ENCODE data around the gene C2CD4B.

GRCh38 chr15:62186578-62186977 is 21.5 kb upstream of the C2CD4B start:
- TF ChIP-seq, protein P1, sequence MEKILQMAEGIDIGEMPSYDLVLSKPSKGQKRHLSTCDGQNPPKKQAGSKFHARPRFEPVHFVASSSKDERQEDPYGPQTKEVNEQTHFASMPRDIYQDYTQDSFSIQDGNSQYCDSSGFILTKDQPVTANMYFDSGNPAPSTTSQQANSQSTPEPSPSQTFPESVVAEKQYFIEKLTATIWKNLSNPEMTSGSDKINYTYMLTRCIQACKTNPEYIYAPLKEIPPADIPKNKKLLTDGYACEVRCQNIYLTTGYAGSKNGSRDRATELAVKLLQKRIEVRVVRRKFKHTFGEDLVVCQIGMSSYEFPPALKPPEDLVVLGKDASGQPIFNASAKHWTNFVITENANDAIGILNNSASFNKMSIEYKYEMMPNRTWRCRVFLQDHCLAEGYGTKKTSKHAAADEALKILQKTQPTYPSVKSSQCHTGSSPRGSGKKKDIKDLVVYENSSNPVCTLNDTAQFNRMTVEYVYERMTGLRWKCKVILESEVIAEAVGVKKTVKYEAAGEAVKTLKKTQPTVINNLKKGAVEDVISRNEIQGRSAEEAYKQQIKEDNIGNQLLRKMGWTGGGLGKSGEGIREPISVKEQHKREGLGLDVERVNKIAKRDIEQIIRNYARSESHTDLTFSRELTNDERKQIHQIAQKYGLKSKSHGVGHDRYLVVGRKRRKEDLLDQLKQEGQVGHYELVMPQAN (conservative IDR thresholded peaks at IDR 0.05), result no peak
- TF ChIP-seq, protein P2, sequence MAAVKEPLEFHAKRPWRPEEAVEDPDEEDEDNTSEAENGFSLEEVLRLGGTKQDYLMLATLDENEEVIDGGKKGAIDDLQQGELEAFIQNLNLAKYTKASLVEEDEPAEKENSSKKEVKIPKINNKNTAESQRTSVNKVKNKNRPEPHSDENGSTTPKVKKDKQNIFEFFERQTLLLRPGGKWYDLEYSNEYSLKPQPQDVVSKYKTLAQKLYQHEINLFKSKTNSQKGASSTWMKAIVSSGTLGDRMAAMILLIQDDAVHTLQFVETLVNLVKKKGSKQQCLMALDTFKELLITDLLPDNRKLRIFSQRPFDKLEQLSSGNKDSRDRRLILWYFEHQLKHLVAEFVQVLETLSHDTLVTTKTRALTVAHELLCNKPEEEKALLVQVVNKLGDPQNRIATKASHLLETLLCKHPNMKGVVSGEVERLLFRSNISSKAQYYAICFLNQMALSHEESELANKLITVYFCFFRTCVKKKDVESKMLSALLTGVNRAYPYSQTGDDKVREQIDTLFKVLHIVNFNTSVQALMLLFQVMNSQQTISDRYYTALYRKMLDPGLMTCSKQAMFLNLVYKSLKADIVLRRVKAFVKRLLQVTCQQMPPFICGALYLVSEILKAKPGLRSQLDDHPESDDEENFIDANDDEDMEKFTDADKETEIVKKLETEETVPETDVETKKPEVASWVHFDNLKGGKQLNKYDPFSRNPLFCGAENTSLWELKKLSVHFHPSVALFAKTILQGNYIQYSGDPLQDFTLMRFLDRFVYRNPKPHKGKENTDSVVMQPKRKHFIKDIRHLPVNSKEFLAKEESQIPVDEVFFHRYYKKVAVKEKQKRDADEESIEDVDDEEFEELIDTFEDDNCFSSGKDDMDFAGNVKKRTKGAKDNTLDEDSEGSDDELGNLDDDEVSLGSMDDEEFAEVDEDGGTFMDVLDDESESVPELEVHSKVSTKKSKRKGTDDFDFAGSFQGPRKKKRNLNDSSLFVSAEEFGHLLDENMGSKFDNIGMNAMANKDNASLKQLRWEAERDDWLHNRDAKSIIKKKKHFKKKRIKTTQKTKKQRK (IDR thresholded peaks at IDR 0.05; ENCODE audit: low read depth, low read length), result no peak
- no peak for TF ChIP-seq BHLHE40 (IDR thresholded peaks at IDR 0.05; ENCODE audit: borderline replicate concordance in 1 of 2, low read depth in 2 of 2, low read length in 1 of 2)
- no peak for TF ChIP-seq PML (IDR thresholded peaks at IDR 0.05; ENCODE audit: low read length)
- TF ChIP-seq RBBP5 (conservative IDR thresholded peaks at IDR 0.05), result no peak
- TF ChIP-seq RAD51 (IDR thresholded peaks at IDR 0.05), result no peak
- TF ChIP-seq, protein P3, sequence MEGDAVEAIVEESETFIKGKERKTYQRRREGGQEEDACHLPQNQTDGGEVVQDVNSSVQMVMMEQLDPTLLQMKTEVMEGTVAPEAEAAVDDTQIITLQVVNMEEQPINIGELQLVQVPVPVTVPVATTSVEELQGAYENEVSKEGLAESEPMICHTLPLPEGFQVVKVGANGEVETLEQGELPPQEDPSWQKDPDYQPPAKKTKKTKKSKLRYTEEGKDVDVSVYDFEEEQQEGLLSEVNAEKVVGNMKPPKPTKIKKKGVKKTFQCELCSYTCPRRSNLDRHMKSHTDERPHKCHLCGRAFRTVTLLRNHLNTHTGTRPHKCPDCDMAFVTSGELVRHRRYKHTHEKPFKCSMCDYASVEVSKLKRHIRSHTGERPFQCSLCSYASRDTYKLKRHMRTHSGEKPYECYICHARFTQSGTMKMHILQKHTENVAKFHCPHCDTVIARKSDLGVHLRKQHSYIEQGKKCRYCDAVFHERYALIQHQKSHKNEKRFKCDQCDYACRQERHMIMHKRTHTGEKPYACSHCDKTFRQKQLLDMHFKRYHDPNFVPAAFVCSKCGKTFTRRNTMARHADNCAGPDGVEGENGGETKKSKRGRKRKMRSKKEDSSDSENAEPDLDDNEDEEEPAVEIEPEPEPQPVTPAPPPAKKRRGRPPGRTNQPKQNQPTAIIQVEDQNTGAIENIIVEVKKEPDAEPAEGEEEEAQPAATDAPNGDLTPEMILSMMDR (IDR thresholded peaks at IDR 0.05 in 2 of 3, conservative IDR thresholded peaks at IDR 0.05 in 1 of 3; ENCODE audit: control insufficient read depth in 2 of 3, extremely low read depth in 1 of 3, insufficient read depth in 1 of 3, low read depth in 3 of 3, low read length in 3 of 3), result no peak
- TF ChIP-seq NR2C2 (IDR thresholded peaks at IDR 0.05; ENCODE audit: borderline replicate concordance, control insufficient read depth, insufficient read length, low read depth), result no peak
- no peak for TF ChIP-seq SPI1 (IDR thresholded peaks at IDR 0.05; ENCODE audit: borderline replicate concordance, insufficient read depth, low read depth, low read length)
- TF ChIP-seq ZSCAN29 (IDR thresholded peaks at IDR 0.05), result no peak
- no peak for TF ChIP-seq ZBTB33 (IDR thresholded peaks at IDR 0.05)
